ENCODE measurements around the gene TEX19.
A peak's percentile ranks its signal among the peaks of the same experiment; 100 is the strongest.
"Not testable (repeated sequence)": the region's sequence is repeated elsewhere in the genome, so short reads cannot be mapped to it uniquely, and the experiment has no call there.

Gene TEX19

GRCh38 chr17:82346342-82347300, 12.4 kb upstream of the TEX19 start:
- no peak overlapping the region for H3K4me3 ChIP-seq (ENCODE audit: low read depth, low read length)
- TF ChIP-seq CTCF (conservative IDR thresholded peaks at IDR 0.05; ENCODE audit: low read depth, low read length): no peak
- DNase-seq (ENCODE audit: low read depth): no peak

- not testable (repeated sequence) for H3K4me3 ChIP-seq (ENCODE audit: low read depth, low read length); DNase-seq (ENCODE audit: low read depth)
These were observed 11.1 kb upstream of the TEX19 start for GRCh38 chr17:82347994-82348393.

GRCh38 chr17:82348434-82348833, 10.6 kb upstream of the TEX19 start:
- DNase-seq (ENCODE audit: low read depth): no peak
- H3K4me3 ChIP-seq (ENCODE audit: low read depth, low read length): no peak overlapping the region
- TF ChIP-seq CTCF (conservative IDR thresholded peaks at IDR 0.05; ENCODE audit: low read depth, low read length): no peak

GRCh38 chr17:82348866-82349265, 10.2 kb upstream of the TEX19 start:
- DNase-seq (ENCODE audit: low read depth): peak; percentile 8
- TF ChIP-seq CTCF (conservative IDR thresholded peaks at IDR 0.05; ENCODE audit: low read depth, low read length): no peak
- no peak overlapping the region for H3K4me3 ChIP-seq (ENCODE audit: low read depth, low read length)

GRCh38 chr17:82349287-82349701, 9.8 kb upstream of the TEX19 start:
- H3K4me3 ChIP-seq (ENCODE audit: low read depth, low read length): no peak overlapping the region
- no peak for TF ChIP-seq CTCF (conservative IDR thresholded peaks at IDR 0.05; ENCODE audit: low read depth, low read length)
- peak; percentile 13 for DNase-seq (ENCODE audit: low read depth)

- no peak for DNase-seq (ENCODE audit: low read depth)
- no peak overlapping the region for H3K4me3 ChIP-seq (ENCODE audit: low read depth, low read length)
These were observed 8.6 kb upstream of the TEX19 start for GRCh38 chr17:82350182-82351030.

More at GRCh38 chr17:82350182-82351030, 8.6 kb upstream of the TEX19 start:
- no peak for TF ChIP-seq CTCF (conservative IDR thresholded peaks at IDR 0.05; ENCODE audit: low read depth, low read length)
